Gastrocnemius medialis (tissue), 4 donors: ENCODE data around the gene APBA2. TPM values are rescaled to one million over a fixed set of nuclear protein-coding genes. Genes with fewer than 3 reads are reported as not detected.

Experiments
- ATAC-seq, 2 donors: fragments of 150-250 bp; one replicate each; pipeline ENCODE4 v1.9.1; 2016
- DNase-seq, 2 donors: peaks; one replicate each; pipeline ENCODE4 v3.0.0-alpha.2; 2019
- H3K27ac ChIP-seq, 4 donors: fragments of 200-600 bp; sonication (generic); 1 replicate in 1 of 4; 2 replicates in 3 of 4; pipeline ENCODE4 v1.5.1; 2016 to 2018; ENCODE audit warnings: mild to moderate bottlenecking in 2 of 4, moderate library complexity in 1 of 4
- H3K27me3 ChIP-seq, 3 donors: fragments of 200-600 bp; sonication (generic) in 2 of 3; 1 replicate in 1 of 3; 2 replicates in 2 of 3; pipeline versions ENCODE4 v1.5.1 to v1.6.0; 2016 to 2019; ENCODE audit warnings: mild to moderate bottlenecking in 1 of 3, moderate library complexity in 1 of 3
- H3K36me3 ChIP-seq, 2 donors: fragments of 200-600 bp; sonication (generic) in 1 of 2; one replicate each; pipeline ENCODE4 v1.5.1; 2017 to 2018
- H3K4me1 ChIP-seq, 2 donors: fragments of 200-600 bp; sonication (generic) in 1 of 2; one replicate each; pipeline ENCODE4 v1.5.1; 2016 to 2017; ENCODE audit warnings: mild to moderate bottlenecking in 2 of 2
- H3K4me3 ChIP-seq, 4 donors: fragments of 200-600 bp; sonication (generic) in 3 of 4; 1 replicate in 1 of 4; 2 replicates in 3 of 4; pipeline ENCODE4 v1.5.1; 2016 to 2019; ENCODE audit warnings: mild to moderate bottlenecking in 2 of 4
- H3K9me3 ChIP-seq, 3 donors: fragments of 200-600 bp; sonication (generic) in 2 of 3; 1 replicate in 1 of 3; 2 replicates in 2 of 3; pipeline ENCODE4 v1.5.1; 2016 to 2019
- POLR2A ChIP-seq, 2 donors: fragments of 450-650 bp; IDR thresholded peaks; one replicate each; pipeline ENCODE4 v1.6.1; 2017; ENCODE audit warnings: antibody characterized with exemption in 2 of 2, mild to moderate bottlenecking in 2 of 2, moderate library complexity in 2 of 2
- in situ Hi-C, 4 donors: fragments of 200-750 bp; cut with MboI; loops; one replicate each; pipeline versions ENCODE4 v1.15.0 to v1.8.0; 2017; ENCODE audit warnings: low sequenced_read_pairs in 4 of 4
- intact Hi-C: fragments of 100-400 bp; cut with DNase I; formaldehyde crosslinking; loops from one replicate; pipeline ENCODE4 v1.15.1; 2023; ENCODE audit warnings: low total_unique reads
- total RNA-seq, 4 donors: library from RNA; depleted of rRNA; stranded (reverse); fragments of >200 nt; gene quantifications; one replicate each; pipeline versions ENCODE4 v1.1.0 to v1.2.3, GENCODE V29; 2016
- TF ChIP-seq, protein P1 (sequence below), 5 experiments: fragments of 450-650 bp in 3 of 5; fragments of 200-600 bp in 2 of 5; sonication (generic) in 2 of 5; IDR thresholded peaks in 4 of 5; conservative IDR thresholded peaks in 1 of 5; 1 replicate in 4 of 5; 2 replicates in 1 of 5; pipeline ENCODE4 v1.5.1; 2016 to 2019; ENCODE audit warnings: antibody characterized with exemption in 5 of 5, mild to moderate bottlenecking in 3 of 5, moderate library complexity in 3 of 5

APBA2 gene
- total RNA-seq, 4 donors from 2014 or later, result 0.19 to 0.31 TPM; not detected in 2

DNA sequence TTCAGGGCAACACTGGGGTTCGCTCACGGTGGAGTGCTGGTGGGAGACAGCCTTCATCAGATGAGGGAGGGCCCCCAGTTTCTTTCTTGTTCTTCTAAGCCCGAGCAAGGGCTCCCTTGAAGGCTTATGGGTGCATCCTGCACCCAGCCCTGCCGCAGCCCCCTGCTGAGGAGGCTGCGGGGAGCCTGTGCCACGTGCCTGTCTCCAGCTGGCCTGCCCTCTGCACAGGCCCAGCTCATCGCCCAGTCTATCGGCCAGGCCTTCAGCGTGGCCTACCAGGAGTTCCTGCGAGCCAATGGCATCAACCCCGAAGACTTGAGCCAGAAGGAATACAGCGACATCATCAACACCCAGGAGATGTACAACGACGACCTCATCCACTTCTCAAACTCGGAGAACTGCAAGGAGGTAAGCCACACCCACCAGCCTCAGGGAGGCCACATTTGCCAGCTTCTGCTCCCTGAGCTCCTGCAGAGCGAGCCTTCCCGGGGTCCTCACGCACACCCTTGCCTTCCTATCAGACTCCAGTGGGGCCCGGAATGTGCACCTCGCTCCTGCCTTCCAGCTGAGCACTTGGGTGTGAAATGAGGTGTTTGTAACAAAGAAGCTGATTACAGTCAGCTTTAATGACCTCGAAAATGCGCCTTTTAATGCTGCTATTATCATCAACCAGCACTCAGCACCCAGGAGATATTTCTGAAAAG, 219.5 kb downstream of the APBA2 start:
- Histone ChIP-seq H3K4me1 (no peaks in the 10 kb centered on the region), H3K36me3 (no peaks in the 10 kb centered on the region), H3K4me3 (no peak overlapping the region), H3K27ac (no peak overlapping the region), H3K27me3 (peaks cover 0 to 3% (median 3%) of the 10 kb centered on the region in 3 donors), H3K9me3 (no peaks in the 10 kb centered on the region)
- no peak for TF ChIP-seq POLR2A (IDR thresholded peaks at IDR 0.05)
- TF ChIP-seq, protein P1, sequence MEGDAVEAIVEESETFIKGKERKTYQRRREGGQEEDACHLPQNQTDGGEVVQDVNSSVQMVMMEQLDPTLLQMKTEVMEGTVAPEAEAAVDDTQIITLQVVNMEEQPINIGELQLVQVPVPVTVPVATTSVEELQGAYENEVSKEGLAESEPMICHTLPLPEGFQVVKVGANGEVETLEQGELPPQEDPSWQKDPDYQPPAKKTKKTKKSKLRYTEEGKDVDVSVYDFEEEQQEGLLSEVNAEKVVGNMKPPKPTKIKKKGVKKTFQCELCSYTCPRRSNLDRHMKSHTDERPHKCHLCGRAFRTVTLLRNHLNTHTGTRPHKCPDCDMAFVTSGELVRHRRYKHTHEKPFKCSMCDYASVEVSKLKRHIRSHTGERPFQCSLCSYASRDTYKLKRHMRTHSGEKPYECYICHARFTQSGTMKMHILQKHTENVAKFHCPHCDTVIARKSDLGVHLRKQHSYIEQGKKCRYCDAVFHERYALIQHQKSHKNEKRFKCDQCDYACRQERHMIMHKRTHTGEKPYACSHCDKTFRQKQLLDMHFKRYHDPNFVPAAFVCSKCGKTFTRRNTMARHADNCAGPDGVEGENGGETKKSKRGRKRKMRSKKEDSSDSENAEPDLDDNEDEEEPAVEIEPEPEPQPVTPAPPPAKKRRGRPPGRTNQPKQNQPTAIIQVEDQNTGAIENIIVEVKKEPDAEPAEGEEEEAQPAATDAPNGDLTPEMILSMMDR (IDR thresholded peaks at IDR 0.05 in 4 of 5, conservative IDR thresholded peaks at IDR 0.05 in 1 of 5), result no peak
- intact Hi-C loops, result no loop called here
- no peak for DNase-seq
- in situ Hi-C loops, result no loop called here
- no peak for ATAC-seq

DNA sequence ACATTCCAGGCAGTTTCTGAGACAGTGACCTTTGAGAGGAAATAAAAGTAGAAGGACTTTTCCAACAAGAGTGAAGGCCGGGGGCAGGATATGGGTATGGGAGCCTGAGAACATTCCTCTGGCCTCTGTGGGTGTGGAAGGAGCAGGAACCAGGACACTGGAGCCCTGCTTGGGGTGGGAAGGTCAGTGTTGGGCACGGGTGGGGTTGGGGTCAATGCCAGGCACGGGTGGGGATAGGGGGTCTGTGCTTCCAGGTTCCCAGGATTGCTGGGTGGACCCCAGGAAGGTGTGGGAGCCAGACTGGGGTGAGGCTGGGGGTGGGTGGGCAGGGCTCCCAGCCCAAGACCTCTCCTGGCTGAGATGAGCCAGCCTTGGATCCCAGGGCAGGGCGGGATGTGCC, 220.3 kb downstream of the APBA2 start:
- Histone ChIP-seq H3K27ac (no peak overlapping the region), H3K27me3 (peaks cover 0 to 3% (median 3%) of the 10 kb centered on the region in 3 donors), H3K4me1 (no peaks in the 10 kb centered on the region), H3K9me3 (no peaks in the 10 kb centered on the region), H3K4me3 (no peak overlapping the region), H3K36me3 (no peaks in the 10 kb centered on the region)
- no peak for ATAC-seq
- TF ChIP-seq POLR2A (IDR thresholded peaks at IDR 0.05), result no peak
- TF ChIP-seq, protein P1 (IDR thresholded peaks at IDR 0.05 in 4 of 5, conservative IDR thresholded peaks at IDR 0.05 in 1 of 5), result no peak
- no peak for DNase-seq
- in situ Hi-C loops, result no loop called here
- intact Hi-C loops, result no loop called here

DNA sequence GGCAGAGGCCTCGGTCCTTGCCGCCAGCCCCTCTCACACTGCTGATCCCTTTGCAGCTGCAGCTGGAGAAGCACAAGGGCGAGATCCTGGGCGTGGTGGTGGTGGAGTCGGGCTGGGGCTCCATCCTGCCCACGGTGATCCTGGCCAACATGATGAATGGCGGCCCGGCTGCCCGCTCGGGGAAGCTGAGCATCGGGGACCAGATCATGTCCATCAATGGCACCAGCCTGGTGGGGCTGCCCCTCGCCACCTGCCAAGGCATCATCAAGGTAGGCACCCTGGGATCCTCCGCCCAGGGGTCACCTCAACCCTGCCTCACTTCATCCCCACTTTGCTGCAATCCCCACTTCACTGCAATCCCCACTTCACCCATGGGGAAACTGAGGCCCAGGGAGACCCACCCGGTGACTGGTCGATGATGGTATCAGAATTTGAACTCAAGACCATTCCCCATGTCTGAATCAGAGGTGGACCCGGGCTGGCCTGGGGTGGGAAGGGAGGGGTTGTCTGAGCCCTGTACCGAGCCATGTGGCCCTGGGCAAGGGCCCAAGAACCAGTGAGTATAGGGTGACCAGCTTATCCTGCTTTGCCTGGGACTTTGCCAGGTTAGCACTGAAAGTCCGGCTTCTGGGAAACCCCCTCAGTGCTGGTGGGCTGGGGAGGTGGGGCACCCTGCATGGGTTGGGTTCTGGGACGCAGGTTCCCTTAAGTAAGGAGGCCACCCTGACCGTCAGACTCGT, 220.9 kb downstream of the APBA2 start:
- in situ Hi-C loops (no loop called here), intact Hi-C loops (no loop called here)
- Histone ChIP-seq H3K36me3 (no peaks in the 10 kb centered on the region), H3K27ac (no peak overlapping the region), H3K4me1 (no peaks in the 10 kb centered on the region), H3K4me3 (no peak overlapping the region), H3K27me3 (peaks cover 0 to 3% (median 3%) of the 10 kb centered on the region in 3 donors), H3K9me3 (no peaks in the 10 kb centered on the region)
- no peak for TF ChIP-seq POLR2A (IDR thresholded peaks at IDR 0.05)
- TF ChIP-seq, protein P1 (IDR thresholded peaks at IDR 0.05 in 4 of 5, conservative IDR thresholded peaks at IDR 0.05 in 1 of 5), result no peak
- DNase-seq, result no peak
- ATAC-seq, result no peak

DNA sequence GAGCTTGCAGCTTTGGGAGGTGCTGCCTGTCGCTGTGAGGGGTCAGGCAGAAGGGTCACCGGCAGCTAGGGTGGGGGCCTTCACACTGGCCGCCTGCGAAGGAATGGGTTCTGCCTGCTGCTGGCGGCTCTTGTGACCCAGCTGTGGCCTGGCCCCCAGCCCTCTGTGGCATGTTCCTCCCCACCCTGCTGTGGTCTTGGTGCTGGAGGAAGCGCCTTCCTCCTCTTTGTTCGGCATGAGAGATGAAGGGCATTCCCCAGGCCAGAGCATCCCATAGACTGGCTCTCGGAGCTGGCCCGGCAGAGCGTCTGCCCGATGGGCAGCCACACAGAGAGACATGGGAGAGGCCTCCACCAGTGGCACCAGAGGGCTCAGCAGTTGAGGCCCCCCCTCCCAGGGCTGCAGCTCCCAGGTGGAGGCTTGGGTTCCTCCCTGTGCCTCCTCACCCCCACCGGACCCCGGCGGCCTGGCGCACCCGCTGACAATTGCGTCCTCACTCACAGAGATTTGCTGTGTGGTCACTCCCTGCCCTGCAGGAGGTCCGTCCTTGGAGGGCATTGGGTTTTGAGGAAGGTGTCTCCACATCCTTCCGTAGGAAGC, 221.6 kb downstream of the APBA2 start:
- TF ChIP-seq, protein P1 (IDR thresholded peaks at IDR 0.05 in 4 of 5, conservative IDR thresholded peaks at IDR 0.05 in 1 of 5), result no peak
- TF ChIP-seq POLR2A (IDR thresholded peaks at IDR 0.05), result no peak
- Histone ChIP-seq H3K9me3 (no peaks in the 10 kb centered on the region), H3K4me3 (no peak overlapping the region), H3K36me3 (no peaks in the 10 kb centered on the region), H3K27ac (no peak overlapping the region), H3K4me1 (no peaks in the 10 kb centered on the region), H3K27me3 (peaks cover 0 to 3% (median under 1%) of the 10 kb centered on the region in 3 donors)
- intact Hi-C loops (no loop called here), in situ Hi-C loops (no loop called here)
- DNase-seq (no peak), ATAC-seq (no peak)
